GM18867 (cell line): ENCODE data around the gene VPS37C.
"Not testable (repeated sequence)": the region's sequence is repeated elsewhere in the genome, so short reads cannot be mapped to it uniquely, and the experiment has no call there.

ENCODE experiments used
- ATAC-seq: cut with Tn5 transposase; IDR thresholded peaks from one replicate; pipeline ENCODE4 v1.9.1; 2021; ENCODE audit warnings: mild to moderate bottlenecking, moderate library complexity; ENCODE audit not compliant: unreplicated experiment

VPS37C gene

GRCh38 chr11:61102667-61103571, 58.3 kb downstream of the VPS37C start:
- ATAC-seq: no peak

GRCh38 chr11:61098778-61099177, 62.4 kb downstream of the VPS37C start:
- no peak for ATAC-seq

DNA sequence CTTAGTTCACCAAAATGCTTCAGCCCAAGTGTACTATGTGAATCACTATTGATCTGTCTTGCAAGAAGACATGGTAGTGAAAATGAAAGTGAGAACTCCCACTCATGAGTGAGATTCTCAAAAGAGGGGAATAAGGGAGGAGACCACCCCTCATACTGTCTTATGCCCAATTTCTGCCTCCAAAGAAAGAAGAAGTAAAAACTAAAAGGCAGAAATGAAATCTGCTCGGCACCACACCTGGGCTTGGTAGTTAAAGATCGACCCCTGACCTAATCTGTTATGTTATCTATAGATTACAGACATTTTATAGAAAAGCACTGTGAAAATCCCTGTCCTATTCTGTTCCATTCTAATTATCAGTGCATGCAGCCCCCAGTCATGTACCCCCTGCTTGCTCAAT, 63.0 kb downstream of the VPS37C start:
- ATAC-seq: not testable (repeated sequence)

DNA sequence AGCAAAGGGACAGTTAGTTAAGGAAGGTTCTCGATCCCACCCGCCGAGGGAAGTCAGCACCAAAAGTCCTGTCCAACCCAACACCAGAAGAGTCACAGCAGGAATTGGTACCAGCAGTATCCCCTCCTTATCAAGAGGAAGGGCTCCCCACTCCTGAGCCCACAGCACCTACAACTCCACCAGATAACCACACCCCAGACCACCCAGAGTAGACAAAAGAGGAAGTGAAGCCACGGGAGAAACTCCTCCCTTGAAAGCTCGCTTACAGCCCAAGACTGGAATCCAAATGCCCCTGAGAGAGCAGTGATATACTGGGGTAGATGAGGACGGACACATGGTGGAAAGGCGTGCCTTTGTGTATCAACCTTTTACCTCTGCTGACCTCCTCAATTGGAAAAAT, 66.2 kb downstream of the VPS37C start:
- no peak for ATAC-seq

DNA sequence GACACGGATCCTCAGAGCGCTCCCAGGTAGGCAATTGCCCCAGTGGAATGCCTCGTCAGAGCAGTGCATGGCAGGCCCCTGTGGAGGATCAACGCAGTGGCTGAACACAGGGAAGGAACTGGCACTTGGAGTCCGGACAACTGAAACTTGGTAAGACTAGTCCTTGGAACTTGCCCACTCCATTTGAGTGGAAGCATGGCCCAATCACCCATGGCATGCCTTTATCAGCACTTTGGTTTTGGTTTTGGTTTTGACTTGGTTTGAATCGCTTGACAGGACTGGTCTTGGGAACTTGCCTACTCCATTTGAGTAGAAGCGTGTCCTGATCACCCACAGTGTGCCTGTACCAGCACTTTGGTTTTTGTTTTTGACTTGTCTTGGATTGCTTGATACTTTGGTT, 67.1 kb downstream of the VPS37C start:
- ATAC-seq: not testable (repeated sequence)

- ATAC-seq: no peak
Measured at GRCh38 chr11:61092908-61093763, 68.1 kb downstream of the VPS37C start.

- ATAC-seq: no peak
Measured at GRCh38 chr11:61092280-61092766, 68.9 kb downstream of the VPS37C start.

GRCh38 chr11:61091373-61092279, 69.6 kb downstream of the VPS37C start:
- no peak for ATAC-seq

- ATAC-seq: no peak
Measured at GRCh38 chr11:61090982-61091372, 70.2 kb downstream of the VPS37C start.

GRCh38 chr11:61090521-61090920, 70.7 kb downstream of the VPS37C start:
- ATAC-seq: no peak

DNA sequence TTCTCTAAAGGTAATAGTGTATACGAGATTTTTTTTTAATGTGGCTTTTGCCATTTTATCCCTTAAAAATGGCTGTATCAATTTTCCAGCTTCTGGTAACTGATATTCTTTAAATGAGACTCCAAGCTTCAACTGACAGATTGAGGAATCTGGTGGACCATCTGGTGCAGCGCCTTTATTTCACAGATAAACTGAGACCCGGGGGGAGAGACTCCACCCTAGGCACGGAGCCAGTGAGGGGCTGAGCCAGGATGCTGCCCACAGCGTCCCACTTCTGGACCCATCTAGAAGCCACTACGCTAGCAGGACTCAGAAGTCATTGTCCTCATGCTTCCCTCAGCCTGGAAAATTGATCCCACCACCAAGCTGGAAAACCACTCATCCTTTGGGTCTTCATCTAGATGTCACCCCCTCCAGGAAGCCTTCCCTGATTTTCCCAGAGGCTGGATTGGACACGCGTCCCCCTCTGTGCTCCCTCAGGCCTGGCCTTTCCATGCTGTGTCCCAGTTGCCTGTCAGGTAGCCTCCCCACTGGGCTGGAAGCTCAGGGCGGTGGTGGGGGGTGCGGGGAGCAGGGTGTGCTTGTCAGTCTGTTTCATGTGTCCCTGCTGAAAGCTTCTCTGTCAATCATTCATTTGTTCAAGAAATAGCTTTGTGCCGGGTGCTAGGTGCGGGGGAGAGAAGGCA, 71.3 kb downstream of the VPS37C start:
- no peak for ATAC-seq

DNA sequence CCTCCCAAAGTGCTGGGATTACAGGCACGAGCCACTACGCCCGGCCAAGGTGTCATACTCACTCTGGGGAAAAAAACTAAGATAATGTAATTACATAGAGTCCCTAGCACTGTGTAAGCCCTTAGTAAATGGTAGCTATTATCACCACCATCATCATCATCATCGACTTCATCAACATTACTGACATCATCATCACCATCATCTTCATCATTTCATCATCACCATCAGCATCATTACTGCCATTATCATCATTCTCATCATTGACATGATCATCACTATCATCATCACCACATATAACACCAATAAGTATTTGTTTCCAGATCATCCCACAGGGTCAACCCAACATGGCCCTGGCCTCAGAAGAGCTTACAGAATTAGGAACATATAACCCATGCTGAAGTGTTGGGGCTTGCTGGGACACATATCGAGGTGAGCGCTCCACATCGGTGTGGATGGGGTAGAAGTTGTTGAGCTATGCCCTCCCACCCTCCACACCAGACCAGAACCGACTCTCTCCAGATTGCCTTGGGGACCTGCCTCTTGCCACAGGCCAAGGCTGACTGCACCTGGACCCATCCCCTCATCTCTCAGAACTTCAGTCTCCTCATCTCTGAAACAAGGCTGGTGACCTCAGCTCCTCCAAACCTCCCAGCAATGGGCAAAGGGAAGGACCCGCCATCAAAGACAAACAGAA, 73.7 kb downstream of the VPS37C start:
- ATAC-seq: no peak

DNA sequence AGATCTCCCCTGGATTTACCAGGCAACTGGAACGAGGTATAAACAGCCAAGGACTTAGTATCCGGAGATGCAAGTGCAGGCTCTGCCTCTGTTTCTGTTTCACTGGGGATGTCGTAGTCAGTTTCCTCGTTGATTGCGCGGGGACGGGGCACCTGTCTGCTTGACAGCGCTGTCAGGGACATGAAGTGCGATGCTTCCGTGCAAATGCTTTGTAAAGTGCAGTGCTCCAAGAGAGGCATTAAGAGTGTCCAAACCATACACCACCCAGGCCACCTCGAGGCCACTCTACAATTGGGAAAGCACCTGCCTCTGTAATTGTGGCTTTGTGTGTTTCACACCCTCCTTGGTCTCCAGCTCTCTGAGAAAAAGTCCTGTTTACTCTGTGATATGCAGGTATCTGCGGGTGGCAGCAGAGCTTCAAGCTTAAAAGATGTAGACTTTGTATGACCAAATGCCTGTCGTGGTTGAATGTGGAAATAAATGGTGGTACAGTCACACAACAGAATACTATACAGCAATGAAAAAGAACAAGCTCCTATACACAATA, 77.6 kb downstream of the VPS37C start:
- ATAC-seq: no peak

DNA sequence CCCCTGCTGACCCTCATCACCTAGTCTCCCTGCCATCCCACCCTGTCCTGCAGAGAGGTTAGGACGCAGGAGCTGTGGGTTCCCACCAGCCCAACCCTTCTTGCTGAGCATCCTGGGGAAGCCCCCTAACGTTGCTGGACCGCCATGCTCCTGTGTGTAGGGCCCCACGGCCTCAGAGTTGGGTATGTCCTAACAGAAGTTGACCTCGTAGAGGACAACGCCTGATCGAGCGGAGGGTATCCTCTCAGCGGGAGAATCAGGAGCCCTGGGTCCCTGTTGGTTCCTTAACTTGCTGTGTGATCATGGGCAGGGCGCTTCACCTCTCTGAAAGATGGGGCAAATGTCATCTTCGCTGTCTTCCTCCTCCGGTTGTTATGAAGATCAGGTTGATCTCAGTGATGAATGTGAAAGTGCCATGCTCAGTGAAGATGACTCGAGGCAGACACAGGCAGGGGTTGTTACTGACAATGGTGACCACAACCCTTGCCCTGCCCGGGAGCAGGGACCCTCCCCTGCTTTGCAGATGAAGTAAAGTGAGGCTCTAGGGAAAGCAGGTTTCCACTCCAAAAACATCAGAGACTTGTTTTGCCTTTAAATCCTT, 78.2 kb downstream of the VPS37C start:
- no peak for ATAC-seq

DNA sequence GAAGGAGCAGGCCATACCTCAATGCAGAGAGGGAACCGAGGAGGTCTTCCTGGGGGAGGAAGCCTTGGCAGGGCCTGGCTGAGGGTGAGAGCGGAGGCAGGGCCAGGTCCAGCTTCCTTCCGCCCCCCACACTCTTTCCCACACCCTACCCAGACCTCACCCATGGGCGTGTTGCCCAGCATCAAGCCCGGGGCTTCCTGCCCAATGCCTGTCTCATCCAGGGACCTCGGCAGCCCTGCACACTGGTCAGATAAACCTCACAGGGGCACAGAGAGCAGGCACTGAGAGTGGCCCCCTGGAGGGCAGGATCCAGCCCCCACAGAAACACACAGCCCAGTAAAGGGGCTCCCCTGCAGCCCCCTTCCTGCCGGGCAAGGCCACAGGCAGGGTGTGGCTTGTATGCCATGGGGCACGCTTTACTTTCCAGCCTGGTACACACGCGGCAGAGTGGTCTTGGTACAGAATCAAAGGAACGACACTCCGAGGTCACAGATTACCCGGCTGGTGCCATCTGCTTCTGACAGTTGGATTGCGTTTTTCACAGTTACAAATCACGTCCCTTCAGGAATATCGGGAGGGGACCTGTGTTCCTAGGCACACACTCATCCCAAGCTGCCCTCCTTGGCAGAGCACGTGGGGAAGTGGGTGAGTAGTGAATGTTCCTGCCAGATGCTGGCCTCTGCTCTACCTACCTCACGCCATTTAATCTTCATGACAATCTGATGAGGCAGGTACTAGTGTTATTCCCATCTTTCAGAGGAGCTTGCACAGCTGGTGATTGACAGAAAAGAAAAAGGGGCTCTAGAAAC, 79.0 kb downstream of the VPS37C start:
- ATAC-seq: no peak

DNA sequence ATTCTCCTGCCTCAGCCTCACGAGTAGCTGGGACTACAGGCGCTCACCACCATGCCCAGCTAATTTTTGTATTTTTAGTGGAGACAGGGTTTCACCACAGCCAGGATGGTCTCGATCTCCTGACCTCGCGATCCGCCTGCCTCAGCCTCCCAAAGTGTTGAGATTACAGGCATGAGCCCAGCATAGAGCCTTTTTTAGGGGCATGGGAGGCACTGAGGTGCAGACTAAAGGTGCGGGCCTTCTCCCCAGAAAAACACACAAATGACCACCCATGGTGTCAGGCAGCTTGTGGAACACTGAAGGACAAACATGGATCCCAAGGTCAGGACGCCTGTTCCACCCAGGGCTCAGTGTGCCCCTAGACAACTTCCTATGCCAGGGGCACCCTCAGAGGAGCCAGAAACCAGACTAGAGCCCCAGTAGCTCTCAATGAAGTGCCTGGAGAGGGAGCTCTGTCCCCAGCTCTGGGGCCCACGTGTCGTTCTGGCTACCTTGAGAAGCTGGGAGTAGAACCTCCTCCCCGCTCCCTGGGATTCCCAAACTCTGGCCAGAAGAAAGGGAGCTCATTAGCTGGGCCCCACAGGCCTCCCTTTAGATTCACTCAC, 80.1 kb downstream of the VPS37C start:
- ATAC-seq: no peak

GRCh38 chr11:61080526-61080925, 80.7 kb downstream of the VPS37C start:
- no peak for ATAC-seq
